H1 (cell line): ENCODE data around the gene CASQ2. TPM values are rescaled to one million over a fixed set of nuclear protein-coding genes. Genes with fewer than 3 reads are reported as not detected.

Experiments used
- CTCF ChIA-PET: fragments of 300-600 bp; sonication (Branson Sonifier 250); formaldehyde crosslinking; loops from one replicate; lab custom pipeline; 2021; ENCODE audit not compliant: partially characterized antibody; lab: Charles Lee
- POLR2A ChIA-PET: fragments of 300-600 bp; sonication (Branson Sonifier 250); formaldehyde crosslinking; loops from one replicate; lab custom pipeline; 2021; ENCODE audit warnings: inconsistent platforms; ENCODE audit not compliant: partially characterized antibody; lab: Charles Lee
- DNase-seq, 2 experiments: peaks; one replicate each; pipeline versions ENCODE4 v3.0.0 to v3.0.0-alpha.2; 2010 to 2022; ENCODE audit warnings: low spot score in 2 of 2, low read depth in 1 of 2, mixed read lengths in 1 of 2
- FAIRE-seq: peaks from 2 replicates; lab custom pipeline; 2011; peaks lifted over from hg19 to GRCh38; lab: Jason Lieb, UNC
- H2AFZ ChIP-seq: 2 replicates; pipeline ENCODE4 v1.8.1; 2012; ENCODE audit warnings: low read length, inconsistent platforms
- H2AK5ac ChIP-seq: 2 replicates; pipeline ENCODE4 v1.6.1; 2013; ENCODE audit warnings: low read depth, low read length
- H2BK120ac ChIP-seq: replicated peaks from 2 replicates; pipeline ENCODE3; 2013; ENCODE audit warnings: low read depth, low read length, inconsistent platforms
- H2BK12ac ChIP-seq: 2 replicates; pipeline ENCODE4 v1.6.1; 2013; ENCODE audit warnings: low read depth, low read length
- H2BK15ac ChIP-seq: 2 replicates; pipeline ENCODE4 v1.6.1; 2013; ENCODE audit warnings: low read length
- H2BK20ac ChIP-seq: 2 replicates; pipeline ENCODE4 v1.6.1; 2013; ENCODE audit warnings: low read length
- H2BK5ac ChIP-seq: 2 replicates; pipeline ENCODE4 v1.6.1; 2013; ENCODE audit warnings: low read depth, low read length
- H3K14ac ChIP-seq: 2 replicates; pipeline ENCODE4 v1.6.1; 2013; ENCODE audit warnings: inconsistent platforms; ENCODE audit not compliant: insufficient read length
- H3K18ac ChIP-seq: 2 replicates; pipeline ENCODE4 v1.6.1; 2013; ENCODE audit warnings: low read length; ENCODE audit errors: extremely low read depth
- H3K23ac ChIP-seq: 2 replicates; pipeline ENCODE4 v1.6.1; 2013; ENCODE audit warnings: inconsistent platforms; ENCODE audit not compliant: insufficient read length
- H3K23me2 ChIP-seq: 2 replicates; pipeline ENCODE4 v1.6.1; 2013; ENCODE audit warnings: low read depth, low read length
- H3K27ac ChIP-seq: 2 replicates; pipeline ENCODE4 v1.6.1; 2011; ENCODE audit warnings: low read depth, low read length, inconsistent platforms
- H3K27me3 ChIP-seq, 4 experiments: replicated peaks in 1 of 4; 1 replicate in 1 of 4; 2 replicates in 3 of 4; pipeline versions ENCODE4 v1.6.1 to v1.8.1; 2011 to 2013; ENCODE audit warnings: low read length in 3 of 4, mild to moderate bottlenecking in 3 of 4, inconsistent platforms in 2 of 4, mixed read lengths in 2 of 4, moderate library complexity in 1 of 4; ENCODE audit not compliant: control insufficient read depth in 3 of 4, insufficient read depth in 3 of 4; ENCODE audit errors: extremely low read depth in 1 of 4
- H3K36me3 ChIP-seq, 4 experiments: 2 replicates each; pipeline versions ENCODE4 v1.6.1 to v1.8.1; 2011 to 2013; ENCODE audit warnings: mild to moderate bottlenecking in 4 of 4, low read length in 3 of 4, moderate library complexity in 2 of 4, control low read depth in 1 of 4, inconsistent platforms in 1 of 4; ENCODE audit not compliant: insufficient read depth in 4 of 4, control insufficient read depth in 2 of 4
- H3K4ac ChIP-seq: replicated peaks from 2 replicates; pipeline ENCODE3; 2013; ENCODE audit warnings: low read length, low read depth, mixed read lengths, inconsistent platforms; ENCODE audit not compliant: insufficient read length
- H3K4me1 ChIP-seq, 4 experiments: replicated peaks in 1 of 4; 1 replicate in 1 of 4; 2 replicates in 3 of 4; pipeline versions ENCODE4 v1.6.1 to v1.8.1; 2011 to 2013; ENCODE audit warnings: low read length in 3 of 4, inconsistent platforms in 2 of 4, mixed read lengths in 1 of 4; ENCODE audit not compliant: insufficient read depth in 4 of 4, control insufficient read depth in 3 of 4
- H3K4me2 ChIP-seq, 2 experiments: 2 replicates each; pipeline versions ENCODE4 v1.6.1 to v1.8.1; 2011 to 2013; ENCODE audit warnings: low read depth in 2 of 2, low read length in 2 of 2, control low read depth in 1 of 2, inconsistent platforms in 1 of 2, mild to moderate bottlenecking in 1 of 2; ENCODE audit not compliant: insufficient read depth in 1 of 2
- H3K4me3 ChIP-seq, 4 experiments: fragments of 200-600, 300-600 bp in 1 of 4; sonication (generic), shearing (Covaris generic), sonication (Bioruptor Twin) in 1 of 4; 2 replicates each; pipeline versions ENCODE4 v1.5.1 to v1.8.1; 2011 to 2016; ENCODE audit warnings: low read length in 4 of 4, low read depth in 3 of 4, control low read depth in 2 of 4, inconsistent platforms in 2 of 4, mild to moderate bottlenecking in 2 of 4, mixed read lengths in 1 of 4, moderate library complexity in 1 of 4; ENCODE audit not compliant: insufficient read depth in 2 of 4; ENCODE audit errors: extremely low read depth in 1 of 4
- H3K56ac ChIP-seq: replicated peaks from 2 replicates; pipeline ENCODE3; 2013; ENCODE audit warnings: low read depth, mild to moderate bottlenecking, mixed read lengths, low read length, inconsistent platforms; ENCODE audit not compliant: insufficient read length
- H3K79me1 ChIP-seq: 2 replicates; pipeline ENCODE4 v1.6.1; 2013; ENCODE audit warnings: low read depth, low read length, control low read depth
- H3K79me2 ChIP-seq, 2 experiments: 2 replicates each; pipeline versions ENCODE4 v1.6.1 to v1.8.1; 2012 to 2013; ENCODE audit warnings: low read length in 2 of 2, mild to moderate bottlenecking in 2 of 2, inconsistent platforms in 1 of 2; ENCODE audit not compliant: insufficient read depth in 2 of 2, control insufficient read depth in 1 of 2
- H3K9ac ChIP-seq, 4 experiments: replicated peaks in 1 of 4; 1 replicate in 1 of 4; 2 replicates in 3 of 4; pipeline versions ENCODE4 v1.6.1 to v1.8.1; 2011 to 2013; ENCODE audit warnings: low read depth in 3 of 4, low read length in 3 of 4, control low read depth in 2 of 4, mild to moderate bottlenecking in 2 of 4, moderate library complexity in 2 of 4, inconsistent platforms in 1 of 4; ENCODE audit errors: extremely low read depth in 1 of 4
- H3K9me3 ChIP-seq, 2 experiments: 2 replicates each; pipeline versions ENCODE4 v1.6.1 to v1.8.1; 2012 to 2013; ENCODE audit warnings: mild to moderate bottlenecking in 2 of 2, moderate library complexity in 2 of 2, control low read depth in 1 of 2, inconsistent platforms in 1 of 2, low read depth in 1 of 2, low read length in 1 of 2, mixed read lengths in 1 of 2; ENCODE audit not compliant: insufficient read depth in 2 of 2
- H4K20me1 ChIP-seq, 2 experiments: replicated peaks in 1 of 2; 2 replicates each; pipeline versions ENCODE3 to v1.8.1; 2011 to 2013; ENCODE audit warnings: inconsistent platforms in 2 of 2, low read length in 2 of 2, mild to moderate bottlenecking in 1 of 2; ENCODE audit not compliant: insufficient read depth in 2 of 2, control insufficient read depth in 1 of 2
- H4K5ac ChIP-seq: 2 replicates; pipeline ENCODE4 v1.6.1; 2013; ENCODE audit warnings: low read length, low read depth, mixed read lengths, inconsistent platforms; ENCODE audit not compliant: insufficient read length
- H4K8ac ChIP-seq: 2 replicates; pipeline ENCODE4 v1.8.0; 2013; ENCODE audit warnings: mild to moderate bottlenecking, moderate library complexity, low read length, inconsistent platforms; ENCODE audit not compliant: insufficient read depth; ENCODE audit errors: extremely low read depth
- H4K91ac ChIP-seq: replicated peaks from 2 replicates; pipeline ENCODE3; 2013; ENCODE audit warnings: low read length, mixed read lengths, inconsistent platforms; ENCODE audit not compliant: insufficient read length
- KDM1A ChIP-seq: fragments of 200-600, 300-600 bp; sonication (generic); IDR thresholded peaks from 2 replicates; pipeline ENCODE4 v1.7.1; 2016; ENCODE audit warnings: mild to moderate bottlenecking, low read length, borderline replicate concordance
- KDM4A ChIP-seq: IDR thresholded peaks from one replicate; pipeline ENCODE4 v1.7.1; 2012; ENCODE audit warnings: low read depth, mild to moderate bottlenecking, moderate library complexity, low read length, inconsistent platforms; ENCODE audit not compliant: severe bottlenecking
- RAD21 ChIP-seq, 2 experiments: IDR thresholded peaks in 1 of 2; conservative IDR thresholded peaks in 1 of 2; 2 replicates each; pipeline ENCODE4 v1.6.1; 2011; ENCODE audit warnings: low read depth in 2 of 2, low read length in 2 of 2, improper control_type of control experiment in 1 of 2, inconsistent platforms in 1 of 2, mild to moderate bottlenecking in 1 of 2, moderate library complexity in 1 of 2
- RNF2 ChIP-seq: fragments of 200-900, 300-1000 bp; sonication (generic); IDR thresholded peaks from 2 replicates; pipeline ENCODE4 v1.7.1; 2016; ENCODE audit warnings: borderline replicate concordance, low read depth, mild to moderate bottlenecking, antibody characterized with exemption, low read length; ENCODE audit not compliant: poor library complexity, severe bottlenecking; ENCODE audit errors: missing control alignments
- RXRA ChIP-seq: IDR thresholded peaks from 2 replicates; pipeline ENCODE4 v1.6.1; 2011; ENCODE audit warnings: low read depth, mild to moderate bottlenecking, low read length, moderate library complexity; ENCODE audit not compliant: insufficient read depth
- SUZ12 ChIP-seq: fragments of 200-600 bp; sonication (generic); IDR thresholded peaks from 2 replicates; pipeline ENCODE4 v1.6.1; 2012; ENCODE audit warnings: mild to moderate bottlenecking, inconsistent platforms, low read length, moderate library complexity, mixed read lengths
- TAF7 ChIP-seq: optimal IDR thresholded peaks from 2 replicates; pipeline ENCODE3; 2011; ENCODE audit warnings: low read depth, mild to moderate bottlenecking, inconsistent platforms, low read length, moderate library complexity, borderline replicate concordance
- USF2 ChIP-seq: IDR thresholded peaks from 2 replicates; pipeline ENCODE4 v1.6.1; 2011; ENCODE audit warnings: low read length, improper control_type of control experiment
- ZNF274 ChIP-seq: IDR thresholded peaks from 2 replicates; pipeline ENCODE4 v1.7.0; 2012; ENCODE audit warnings: low read length, borderline replicate concordance; ENCODE audit errors: extremely low read depth
- WGBS, 2 experiments: shearing (Covaris generic) in 1 of 2; methylation state at CpG; one replicate each; pipeline versions ENCODE4 v1.1.6 to v1.1.7; 2013 to 2015; ENCODE audit warnings: low lambda C conversion rate in 2 of 2, mixed read lengths in 2 of 2, inconsistent platforms in 1 of 2, low coverage in 1 of 2, missing lambda C conversion rate in 1 of 2; ENCODE audit not compliant: insufficient replicate concordance in 2 of 2, insufficient coverage in 1 of 2, insufficient read length in 1 of 2; ENCODE audit errors: extremely low coverage in 1 of 2, missing lambda C conversion rate in 1 of 2; 5-methylcytosine and 5-hydroxymethylcytosine counted together
- polyA plus RNA-seq, 7 experiments: library from polyadenylated mRNA; depleted of rRNA in 3 of 7; stranded (reverse) in 5 of 7; unstranded in 2 of 7; fragments of >200 nt in 5 of 7; fragments of 200-250 nt in 2 of 7; gene quantifications; 1 replicate in 5 of 7; 2 replicates in 1 of 7; 4 replicates in 1 of 7; pipeline versions ENCODE4 v1.2.1 to v1.2.3, GENCODE V29; 2011 to 2013; ENCODE audit warnings: missing spikeins in 2 of 7, mixed read lengths in 2 of 7
- total RNA-seq: library from RNA; stranded (reverse); fragmentation: NEBNext Ultra II Directional; extraction: Animal tissue kit (Norgen Biotek cat#: 25700); gene quantifications from 2 replicates; pipeline ENCODE4 v1.2.1, GENCODE V29; 2021

Gene CASQ2
- total and polyA plus RNA-seq, 2 of the 8 experiments (the other 6 are each of a cell fraction or from before 2014, with no cell fraction given) = not detected

DNA sequence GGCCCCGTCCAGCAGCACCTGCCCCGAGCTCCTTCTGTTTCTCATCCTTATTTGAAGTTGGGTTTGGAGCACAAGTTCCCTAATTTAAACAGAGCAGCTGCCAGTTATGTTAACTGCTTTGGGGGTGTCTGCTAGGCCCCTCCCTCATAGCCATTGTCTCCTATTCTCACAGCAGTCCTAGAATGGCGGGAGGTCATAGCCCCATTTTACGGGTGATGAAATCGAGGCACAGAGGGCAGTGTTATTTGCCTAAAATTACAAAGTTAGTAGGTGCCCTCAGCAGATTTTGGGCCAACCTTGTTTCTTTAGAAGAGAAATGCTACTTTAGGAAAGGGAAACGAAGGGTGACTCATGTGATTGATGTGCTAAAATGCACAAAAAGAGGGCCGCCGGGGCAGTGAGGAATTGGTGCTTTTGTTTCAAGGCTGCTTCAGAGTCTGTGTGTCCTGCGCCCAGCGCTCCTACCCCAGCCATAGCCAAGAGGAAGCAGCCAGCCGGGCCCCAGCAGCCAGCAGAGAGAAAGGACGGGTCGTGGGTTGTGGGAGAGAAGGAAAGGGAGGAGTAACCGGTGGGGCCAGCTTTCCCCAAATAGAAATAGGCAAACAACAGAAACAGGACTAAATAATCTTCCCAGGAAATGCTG, 113.7 kb downstream of the CASQ2 start:
- POLR2A ChIA-PET = interaction anchor here (1.0 kb wide), 1 partner anchor 15 kb away, joined by 3 read pairs; no protein-coding TSS in a partner anchor
- 0 out of 2 replicates have a peak overlapping the region, but pooled peaks have one; percentile 25 for H3K27ac ChIP-seq
- no peak for TF ChIP-seq RNF2
- no peak for TF ChIP-seq RXRA
- TF ChIP-seq TAF7 = no peak
- TF ChIP-seq KDM4A = no peak
- no peak for TF ChIP-seq RAD21 (IDR thresholded peaks at IDR 0.05 in 1 of 2, conservative IDR thresholded peaks at IDR 0.05 in 1 of 2; ENCODE audit: low read depth in 2 of 2, low read length in 2 of 2)
- TF ChIP-seq USF2 = no peak
- peak; percentile 85 for TF ChIP-seq KDM1A
- TF ChIP-seq SUZ12 = no peak
- no peak for TF ChIP-seq ZNF274

More for the DNA sequence above, 113.7 kb downstream of the CASQ2 start:
- no peak overlapping the region for H3K4me3 ChIP-seq
- H3K14ac ChIP-seq = no peak overlapping the region
- H3K27me3 ChIP-seq = no peaks in the 10 kb centered on the region
- no peaks in the 10 kb centered on the region for H3K23me2 ChIP-seq
- H4K8ac ChIP-seq = no peak overlapping the region
- H2AK5ac ChIP-seq = peak overlapping the region; percentile 77; the same call in 1 of the 2 replicates
- H3K18ac ChIP-seq = no peak overlapping the region
- peaks cover 0 to 40% of the 10 kb centered on the region in 2 experiments; a peak in 2 of 4 replicates for H3K79me2 ChIP-seq
- H3K4me2 ChIP-seq = 0 out of 4 replicates have a peak overlapping the region, but pooled peaks have one; percentile 23 to 41
- no peak for FAIRE-seq
- H4K91ac ChIP-seq = no peak overlapping the region
- H2BK20ac ChIP-seq = no peak overlapping the region
- H3K23ac ChIP-seq = no peak overlapping the region
- no peak overlapping the region for H3K4ac ChIP-seq
- H2BK15ac ChIP-seq = no peak overlapping the region
- H4K20me1 ChIP-seq = peaks cover 4 to 5% of the 10 kb centered on the region in 2 experiments
- peaks cover 2% of the 10 kb centered on the region; the same call in 1 of the 2 replicates for H3K79me1 ChIP-seq
- 0 out of 2 replicates have a peak overlapping the region, but pooled peaks have one; percentile 22 for H2BK12ac ChIP-seq
- CTCF ChIA-PET = interaction anchor here (0.7 kb wide), 2 partner anchors 406 to 643 kb away, joined by 3 read pairs; no protein-coding TSS in a partner anchor
- H3K4me1 ChIP-seq = peaks cover 8 to 28% (median 20%) of the 10 kb centered on the region in 4 experiments
- no peak overlapping the region for H2AFZ ChIP-seq
- H3K36me3 ChIP-seq = peaks cover 0 to 12% (median 8%) of the 10 kb centered on the region in 4 experiments; a peak in 6 of 8 replicates
- H4K5ac ChIP-seq = no peak overlapping the region
- H3K9me3 ChIP-seq = no peaks in the 10 kb centered on the region
- no peak overlapping the region for H3K9ac ChIP-seq
- no peak overlapping the region for H3K56ac ChIP-seq
- WGBS, 2 experiments = 58% methylated on average over 14 of the region's 14 CpGs; no CpG with 5 or more reads in 1 of the 2 experiments
- H2BK120ac ChIP-seq = no peak overlapping the region
- no peak for DNase-seq
- no peak overlapping the region; the same call in 1 of the 2 replicates for H2BK5ac ChIP-seq
